GM23338 (cell line): ENCODE data around the gene PTPRN2. TPM values are rescaled to one million over a fixed set of nuclear protein-coding genes. Genes with fewer than 3 reads are reported as not detected.

Experiments used
- ATAC-seq: fragments of 200-7000 bp; cut with Tn5 transposase; 3 replicates; pipeline ENCODE4 v1.9.1; 2020
- DNase-seq: peaks from one replicate; pipeline ENCODE4 v3.0.0-alpha.2; 2015; ENCODE audit warnings: low spot score
- H2AFZ ChIP-seq: fragments of 200-600 bp; sonication (generic); 2 replicates; pipeline ENCODE4 v1.8.0; 2016; ENCODE audit warnings: antibody characterized with exemption, mild to moderate bottlenecking, moderate library complexity
- H3F3A ChIP-seq: fragments of 200-600 bp; sonication (generic); replicated peaks from 2 replicates; pipeline ENCODE4 v1.8.0; 2017; ENCODE audit warnings: antibody characterized with exemption, mixed run types, low read depth
- H3K27ac ChIP-seq: fragments of 200-600 bp; sonication (generic); 2 replicates; pipeline ENCODE4 v1.6.1; 2016; ENCODE audit warnings: low read depth
- H3K27me3 ChIP-seq: fragments of 200-600 bp; sonication (generic); 2 replicates; pipeline ENCODE4 v1.8.0; 2016; ENCODE audit warnings: mild to moderate bottlenecking, mixed run types, moderate library complexity; ENCODE audit not compliant: insufficient read depth
- H3K36me3 ChIP-seq: fragments of 200-600 bp; sonication (generic); 2 replicates; pipeline ENCODE4 v1.8.0; 2016; ENCODE audit warnings: mild to moderate bottlenecking; ENCODE audit not compliant: insufficient read depth
- H3K4me1 ChIP-seq: fragments of 200-600 bp; sonication (generic); 2 replicates; pipeline ENCODE4 v1.8.0; 2016; ENCODE audit warnings: mild to moderate bottlenecking, moderate library complexity; ENCODE audit not compliant: insufficient read depth
- H3K4me2 ChIP-seq: fragments of 200-600 bp; sonication (generic); 2 replicates; pipeline ENCODE4 v1.7.1; 2017; ENCODE audit warnings: mixed run types
- H3K4me3 ChIP-seq: fragments of 200-600 bp; sonication (generic); 2 replicates; pipeline ENCODE4 v1.6.1; 2016; ENCODE audit warnings: mixed run types
- H3K79me2 ChIP-seq: fragments of 200-600 bp; sonication (generic); replicated peaks from 2 replicates; pipeline ENCODE4 v1.8.0; 2017; ENCODE audit warnings: mild to moderate bottlenecking; ENCODE audit not compliant: insufficient read depth
- H3K9me2 ChIP-seq: fragments of 200-600 bp; sonication (generic); 2 replicates; pipeline ENCODE4 v1.8.0; 2017; ENCODE audit not compliant: insufficient read depth
- H4K20me1 ChIP-seq: fragments of 200-600 bp; sonication (generic); replicated peaks from 2 replicates; pipeline ENCODE4 v1.8.0; 2017; ENCODE audit warnings: mild to moderate bottlenecking; ENCODE audit not compliant: insufficient read depth
- H3K27ac Mint-ChIP-seq: 2 replicates; pipeline ENCODE4 v1.8.0; 2020; ENCODE audit warnings: inconsistent platforms, mild to moderate bottlenecking, moderate library complexity, mixed read lengths
- H3K27me3 Mint-ChIP-seq: 3 replicates; pipeline ENCODE4 v1.8.0; 2022; ENCODE audit warnings: low read depth, mild to moderate bottlenecking, moderate library complexity, mixed read lengths, inconsistent platforms; ENCODE audit not compliant: insufficient read depth, poor library complexity
- H3K36me3 Mint-ChIP-seq: 3 replicates; pipeline ENCODE4 v1.8.0; 2021; ENCODE audit warnings: low read depth, mild to moderate bottlenecking, inconsistent platforms, moderate library complexity, mixed read lengths
- H3K4me1 Mint-ChIP-seq: 3 replicates; pipeline ENCODE4 v1.8.0; 2020; ENCODE audit warnings: mild to moderate bottlenecking, inconsistent platforms, mixed read lengths
- H3K4me3 Mint-ChIP-seq: 3 replicates; pipeline ENCODE4 v1.8.0; 2021; ENCODE audit warnings: moderate library complexity, mild to moderate bottlenecking, inconsistent platforms, mixed read lengths
- H3K9me3 Mint-ChIP-seq: 3 replicates; pipeline ENCODE4 v1.8.0; 2020; ENCODE audit warnings: moderate library complexity, mild to moderate bottlenecking, inconsistent platforms, mixed read lengths
- CREB1 ChIP-seq: fragments of 250-450 bp; sonication (Bioruptor Pico); IDR thresholded peaks from 2 replicates; pipeline ENCODE4 v1.5.0; 2020; ENCODE audit warnings: low read depth, mild to moderate bottlenecking, moderate library complexity
- EZH2 ChIP-seq: fragments of 200-600 bp; sonication (generic); IDR thresholded peaks from one replicate; pipeline ENCODE4 v1.8.0; 2017; ENCODE audit warnings: antibody characterized with exemption, mild to moderate bottlenecking, low read depth; ENCODE audit not compliant: unreplicated experiment
- REST ChIP-seq: IDR thresholded peaks from one replicate; pipeline ENCODE4 v1.6.1; 2018; ENCODE audit warnings: antibody characterized with exemption; ENCODE audit not compliant: unreplicated experiment
- STAT1 ChIP-seq: IDR thresholded peaks from one replicate; pipeline ENCODE4 v1.6.1; 2016; ENCODE audit warnings: antibody characterized with exemption; ENCODE audit not compliant: unreplicated experiment
- polyA plus RNA-seq: library from polyadenylated mRNA; unstranded; fragments of >200 nt; fragmentation: Nextera tagmentation; extraction: Ambion mirVana; gene quantifications from 2 replicates; pipeline ENCODE4 v1.2.1, GENCODE V29; 2016
- total RNA-seq: library from RNA; depleted of rRNA; stranded (reverse); fragments of >200 nt; shearing (Covaris generic); gene quantifications from 2 replicates; pipeline ENCODE4 v1.2.3, GENCODE V29; 2014
- TF ChIP-seq, protein P1 (sequence below): fragments of 250-450 bp; sonication (Bioruptor Pico); IDR thresholded peaks from 2 replicates; pipeline ENCODE4 v1.5.0; 2020; ENCODE audit warnings: mild to moderate bottlenecking, moderate library complexity

PTPRN2 gene
- total and polyA plus RNA-seq, 2 experiments from 2014 or later = 0.87 to 4.0 TPM

GRCh38 chr7:157844141-157844540, 743.5 kb downstream of the PTPRN2 start:
- Mint-ChIP-seq H3K27ac (no peak overlapping the region), H3K4me3 (no peak overlapping the region), H3K9me3 (no peaks in the 10 kb centered on the region; the same call in 2 of the 3 replicates), H3K4me1 (no peaks in the 10 kb centered on the region), H3K27me3 (peaks cover 7% of the 10 kb centered on the region), H3K36me3 (peaks cover 36% of the 10 kb centered on the region)
- Histone ChIP-seq H3F3A (no peaks in the 10 kb centered on the region), H2AFZ (no peak overlapping the region), H3K4me2 (no peak overlapping the region), H3K27me3 (no peaks in the 10 kb centered on the region), H4K20me1 (no peaks in the 10 kb centered on the region), H3K36me3 (no peaks in the 10 kb centered on the region), H3K27ac (no peak overlapping the region), H3K79me2 (no peaks in the 10 kb centered on the region), H3K4me3 (no peak overlapping the region), H3K9me2 (no peaks in the 10 kb centered on the region), H3K4me1 (no peaks in the 10 kb centered on the region)
- no peak for ATAC-seq
- DNase-seq = no peak
- TF ChIP-seq, protein P1, sequence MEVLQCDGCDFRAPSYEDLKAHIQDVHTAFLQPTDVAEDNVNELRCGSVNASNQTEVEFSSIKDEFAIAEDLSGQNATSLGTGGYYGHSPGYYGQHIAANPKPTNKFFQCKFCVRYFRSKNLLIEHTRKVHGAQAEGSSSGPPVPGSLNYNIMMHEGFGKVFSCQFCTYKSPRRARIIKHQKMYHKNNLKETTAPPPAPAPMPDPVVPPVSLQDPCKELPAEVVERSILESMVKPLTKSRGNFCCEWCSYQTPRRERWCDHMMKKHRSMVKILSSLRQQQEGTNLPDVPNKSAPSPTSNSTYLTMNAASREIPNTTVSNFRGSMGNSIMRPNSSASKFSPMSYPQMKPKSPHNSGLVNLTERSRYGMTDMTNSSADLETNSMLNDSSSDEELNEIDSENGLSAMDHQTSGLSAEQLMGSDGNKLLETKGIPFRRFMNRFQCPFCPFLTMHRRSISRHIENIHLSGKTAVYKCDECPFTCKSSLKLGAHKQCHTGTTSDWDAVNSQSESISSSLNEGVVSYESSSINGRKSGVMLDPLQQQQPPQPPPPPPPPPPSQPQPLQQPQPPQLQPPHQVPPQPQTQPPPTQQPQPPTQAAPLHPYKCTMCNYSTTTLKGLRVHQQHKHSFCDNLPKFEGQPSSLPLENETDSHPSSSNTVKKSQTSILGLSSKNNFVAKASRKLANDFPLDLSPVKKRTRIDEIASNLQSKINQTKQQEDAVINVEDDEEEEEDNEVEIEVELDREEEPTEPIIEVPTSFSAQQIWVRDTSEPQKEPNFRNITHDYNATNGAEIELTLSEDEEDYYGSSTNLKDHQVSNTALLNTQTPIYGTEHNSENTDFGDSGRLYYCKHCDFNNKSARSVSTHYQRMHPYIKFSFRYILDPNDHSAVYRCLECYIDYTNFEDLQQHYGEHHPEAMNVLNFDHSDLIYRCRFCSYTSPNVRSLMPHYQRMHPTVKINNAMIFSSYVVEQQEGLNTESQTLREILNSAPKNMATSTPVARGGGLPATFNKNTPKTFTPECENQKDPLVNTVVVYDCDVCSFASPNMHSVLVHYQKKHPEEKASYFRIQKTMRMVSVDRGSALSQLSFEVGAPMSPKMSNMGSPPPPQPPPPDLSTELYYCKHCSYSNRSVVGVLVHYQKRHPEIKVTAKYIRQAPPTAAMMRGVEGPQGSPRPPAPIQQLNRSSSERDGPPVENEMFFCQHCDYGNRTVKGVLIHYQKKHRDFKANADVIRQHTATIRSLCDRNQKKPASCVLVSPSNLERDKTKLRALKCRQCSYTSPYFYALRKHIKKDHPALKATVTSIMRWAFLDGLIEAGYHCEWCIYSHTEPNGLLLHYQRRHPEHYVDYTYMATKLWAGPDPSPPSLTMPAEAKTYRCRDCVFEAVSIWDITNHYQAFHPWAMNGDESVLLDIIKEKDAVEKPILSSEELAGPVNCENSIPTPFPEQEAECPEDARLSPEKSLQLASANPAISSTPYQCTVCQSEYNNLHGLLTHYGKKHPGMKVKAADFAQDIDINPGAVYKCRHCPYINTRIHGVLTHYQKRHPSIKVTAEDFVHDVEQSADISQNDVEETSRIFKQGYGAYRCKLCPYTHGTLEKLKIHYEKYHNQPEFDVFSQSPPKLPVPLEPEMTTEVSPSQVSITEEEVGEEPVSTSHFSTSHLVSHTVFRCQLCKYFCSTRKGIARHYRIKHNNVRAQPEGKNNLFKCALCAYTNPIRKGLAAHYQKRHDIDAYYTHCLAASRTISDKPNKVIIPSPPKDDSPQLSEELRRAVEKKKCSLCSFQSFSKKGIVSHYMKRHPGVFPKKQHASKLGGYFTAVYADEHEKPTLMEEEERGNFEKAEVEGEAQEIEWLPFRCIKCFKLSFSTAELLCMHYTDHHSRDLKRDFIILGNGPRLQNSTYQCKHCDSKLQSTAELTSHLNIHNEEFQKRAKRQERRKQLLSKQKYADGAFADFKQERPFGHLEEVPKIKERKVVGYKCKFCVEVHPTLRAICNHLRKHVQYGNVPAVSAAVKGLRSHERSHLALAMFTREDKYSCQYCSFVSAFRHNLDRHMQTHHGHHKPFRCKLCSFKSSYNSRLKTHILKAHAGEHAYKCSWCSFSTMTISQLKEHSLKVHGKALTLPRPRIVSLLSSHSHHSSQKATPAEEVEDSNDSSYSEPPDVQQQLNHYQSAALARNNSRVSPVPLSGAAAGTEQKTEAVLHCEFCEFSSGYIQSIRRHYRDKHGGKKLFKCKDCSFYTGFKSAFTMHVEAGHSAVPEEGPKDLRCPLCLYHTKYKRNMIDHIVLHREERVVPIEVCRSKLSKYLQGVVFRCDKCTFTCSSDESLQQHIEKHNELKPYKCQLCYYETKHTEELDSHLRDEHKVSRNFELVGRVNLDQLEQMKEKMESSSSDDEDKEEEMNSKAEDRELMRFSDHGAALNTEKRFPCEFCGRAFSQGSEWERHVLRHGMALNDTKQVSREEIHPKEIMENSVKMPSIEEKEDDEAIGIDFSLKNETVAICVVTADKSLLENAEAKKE (CRISPR knock-in tag) = no peak
- TF ChIP-seq STAT1 (no peak), EZH2 (no peak), CREB1 (no peak), REST (no peak)
